NCI-H524 (cell line): ENCODE data around the gene EIF4A3.

ENCODE experiments used
- DNase-seq, 2 experiments: peaks; one replicate each; lab custom pipeline; 2025; lab: John Stamatoyannopoulos, UW

The EIF4A3 gene

DNA sequence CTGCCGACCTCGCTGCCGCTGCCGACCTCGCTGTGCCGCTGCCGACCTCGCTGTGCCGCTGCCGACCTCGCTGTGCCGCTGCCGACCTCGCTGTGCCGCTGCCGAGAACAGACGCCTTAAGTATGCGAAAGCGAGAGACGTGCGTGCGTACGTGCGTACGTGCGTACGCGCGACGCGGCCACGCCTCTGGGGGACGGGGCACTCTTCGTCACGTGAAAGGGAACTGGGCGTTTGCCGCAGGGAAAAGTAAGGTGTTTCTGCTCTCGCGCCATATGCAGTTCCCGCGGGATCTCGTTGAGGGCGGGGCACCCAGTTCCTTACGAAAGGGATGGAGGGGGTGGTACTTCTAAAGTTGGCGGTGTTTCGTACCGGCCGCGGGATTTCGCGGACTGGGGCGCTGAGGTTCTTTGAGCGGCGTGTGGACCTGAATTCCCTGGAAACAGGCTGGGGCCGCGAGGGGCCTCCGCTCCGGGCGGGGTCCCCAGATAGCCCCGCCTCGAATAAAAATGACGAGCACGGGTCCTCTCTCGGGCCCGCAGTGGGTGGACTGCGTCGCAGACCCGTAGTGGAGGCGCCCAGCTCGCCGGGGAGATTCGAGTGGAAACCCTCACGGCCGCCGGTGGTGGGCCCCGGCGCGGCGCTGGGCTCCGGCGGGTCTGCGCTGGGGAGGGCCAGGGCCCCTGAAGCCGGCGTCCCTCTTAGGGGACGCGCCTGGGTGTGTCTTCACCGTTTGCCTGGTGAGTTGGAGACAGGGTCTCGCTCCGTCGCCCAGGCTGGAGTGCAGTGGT is at the start of gene EIF4A3:
Gene EIF4A3 (minus strand): TSS at position 94 of the 788 bp plus-strand sequence. CDS start 167 bp downstream, outside the sequence.
- DNase-seq: peak; percentile 100

- no peak for DNase-seq
Observed at GRCh38 chr17:80196652-80197051, 49.7 kb upstream of the EIF4A3 start.

DNA sequence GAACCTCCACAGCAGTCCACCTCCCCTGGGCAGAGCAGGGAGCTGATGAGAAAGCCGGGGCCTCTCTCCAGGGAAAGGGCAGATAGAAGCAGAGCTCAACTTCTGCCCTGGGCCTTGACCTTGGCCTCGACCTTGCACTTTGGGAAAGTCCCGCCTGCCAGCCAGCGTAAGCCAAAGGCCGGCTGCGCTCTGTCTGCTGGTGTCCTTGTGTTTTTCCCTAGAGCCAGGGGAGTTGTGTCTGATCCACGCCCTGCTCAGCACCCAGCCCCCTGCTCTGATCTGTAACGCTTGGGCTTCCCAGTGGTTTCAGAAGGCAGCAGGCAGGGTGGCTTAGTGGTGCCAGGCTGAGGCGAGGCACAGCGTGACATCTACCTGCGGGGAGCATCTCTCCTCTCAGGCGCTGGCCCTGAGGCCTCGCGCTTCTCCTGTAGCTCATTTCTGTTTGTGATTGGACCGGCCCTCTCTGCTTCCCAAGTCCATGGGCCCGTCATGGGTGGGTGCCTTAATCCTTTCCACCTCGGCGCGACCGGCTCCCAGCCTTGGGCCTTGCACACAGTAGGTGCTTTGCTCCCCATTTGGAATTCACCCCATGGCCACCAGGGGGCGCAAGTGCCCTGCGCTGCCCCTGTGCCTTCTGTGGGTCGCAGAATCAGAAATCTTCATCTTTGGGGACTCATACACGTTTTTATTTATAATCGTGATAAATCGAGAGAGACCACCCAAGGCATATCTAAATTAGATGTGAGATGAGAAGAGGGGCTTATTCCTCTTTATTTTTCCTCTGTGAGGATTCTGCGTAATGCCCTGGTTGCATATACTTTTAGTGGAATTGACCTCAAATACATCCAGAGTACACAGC is 49.0 kb upstream of the EIF4A3 start:
- DNase-seq: peak in 1 of 2 experiments; percentile 25

DNA sequence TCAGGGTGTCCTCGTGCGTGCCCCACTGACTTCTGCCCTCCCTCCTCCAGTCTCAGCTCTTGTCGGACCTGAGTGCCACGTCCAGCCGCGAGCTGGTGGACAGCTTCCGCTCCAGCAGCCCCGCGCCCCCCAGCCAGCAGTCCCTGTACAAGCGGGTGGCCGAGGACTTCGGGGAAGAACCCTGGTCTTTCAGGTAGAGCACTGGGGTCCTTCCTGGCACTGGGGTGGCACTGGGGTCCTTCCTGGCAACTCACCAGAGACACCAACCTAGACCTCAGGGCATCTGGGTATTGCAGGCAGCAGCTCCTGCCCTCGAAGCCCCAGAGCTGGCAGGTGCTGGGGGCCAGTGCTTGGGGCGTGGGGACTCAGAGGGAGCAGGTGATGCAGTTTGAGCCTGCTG is 48.2 kb upstream of the EIF4A3 start:
- DNase-seq: no peak

GRCh38 chr17:80191865-80192661 is 45.1 kb upstream of the EIF4A3 start:
- DNase-seq: peak in 1 of 2 experiments; percentile 18

DNA sequence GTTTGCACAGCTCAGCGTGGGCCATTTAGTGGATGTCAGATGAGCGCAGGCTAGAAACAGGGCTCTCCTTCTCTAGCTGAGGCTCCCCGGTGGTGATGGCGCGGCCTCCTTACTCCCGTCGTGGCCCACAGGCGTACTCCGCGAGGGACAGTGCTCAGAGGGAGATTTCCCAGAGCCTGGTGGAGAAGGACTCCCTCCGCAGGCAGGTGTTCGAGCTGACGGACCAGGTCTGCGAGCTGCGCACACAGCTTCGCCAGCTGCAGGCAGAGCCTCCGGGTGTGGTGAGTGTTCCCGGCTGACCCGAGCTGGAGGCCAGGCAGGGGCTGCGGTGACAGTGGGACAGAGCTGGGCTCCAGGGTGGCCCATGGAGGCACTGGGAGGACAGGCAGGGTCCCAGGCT is 44.3 kb upstream of the EIF4A3 start:
- DNase-seq: no peak

DNA sequence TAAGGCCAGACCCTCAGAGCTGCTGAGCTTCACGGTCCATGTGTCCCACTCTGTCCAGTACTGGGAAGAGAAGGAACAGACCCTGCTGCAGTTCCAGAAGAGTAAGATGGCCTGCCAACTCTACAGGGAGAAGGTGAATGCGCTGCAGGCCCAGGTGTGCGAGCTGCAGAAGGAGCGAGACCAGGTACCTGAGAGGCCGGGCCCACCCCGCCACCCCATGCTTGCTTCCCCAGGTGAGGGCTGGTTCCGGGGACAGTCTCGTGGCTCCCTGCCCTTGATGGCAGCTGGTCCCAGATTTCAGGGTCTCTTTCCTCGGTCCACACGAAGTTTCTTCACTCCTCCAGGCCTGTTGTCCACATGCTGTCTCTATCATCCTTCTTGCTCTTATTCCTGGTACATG is 43.8 kb upstream of the EIF4A3 start:
- no peak for DNase-seq

GRCh38 chr17:80189611-80190010 is 42.7 kb upstream of the EIF4A3 start:
- no peak for DNase-seq

DNA sequence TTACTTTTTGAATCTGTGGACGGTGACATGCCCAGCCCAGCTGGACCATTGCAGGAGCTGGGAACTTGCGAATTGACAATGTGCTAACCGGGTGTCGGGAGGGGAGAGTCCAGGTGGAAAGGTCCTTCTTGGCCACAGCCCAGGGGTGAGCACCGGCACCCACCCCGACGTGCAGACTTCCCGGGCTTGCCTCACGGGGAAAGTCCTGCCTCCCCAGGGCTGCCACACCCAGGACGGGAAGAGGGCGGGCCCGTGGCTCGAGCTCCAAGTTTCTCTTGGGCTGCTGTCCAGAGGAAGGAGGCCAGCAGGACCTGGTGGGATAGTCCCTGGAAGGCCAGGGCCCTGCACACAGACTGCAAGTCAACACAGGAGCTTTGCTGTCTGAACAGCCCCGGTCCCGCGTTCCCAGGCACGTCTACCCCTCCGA is 40.6 kb upstream of the EIF4A3 start:
- no peak for DNase-seq

DNA sequence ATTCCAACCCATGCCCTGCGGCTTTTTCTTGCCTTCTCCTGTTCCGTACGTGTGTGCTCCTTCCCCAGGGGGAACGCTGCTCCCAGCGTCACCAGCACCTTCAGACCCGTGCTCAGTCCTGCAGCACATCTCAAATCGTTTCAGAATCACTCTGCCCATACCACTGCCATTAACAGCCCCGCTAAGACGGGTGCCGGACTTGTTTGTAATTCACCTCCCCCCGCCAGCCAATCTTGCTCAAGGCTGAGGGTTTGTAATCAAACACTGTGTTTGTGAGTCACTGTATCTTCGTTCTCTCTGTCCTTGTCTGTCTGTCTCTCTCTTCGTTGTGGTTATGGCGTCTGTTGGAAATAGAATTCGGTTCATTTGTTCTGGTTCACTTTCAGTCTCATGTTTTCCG is 40.2 kb upstream of the EIF4A3 start:
- no peak for DNase-seq

- no peak for DNase-seq
Observed at GRCh38 chr17:80185968-80186367, 39.0 kb upstream of the EIF4A3 start.

- no peak for DNase-seq
Observed at GRCh38 chr17:80184423-80184714, 37.4 kb upstream of the EIF4A3 start.

DNA sequence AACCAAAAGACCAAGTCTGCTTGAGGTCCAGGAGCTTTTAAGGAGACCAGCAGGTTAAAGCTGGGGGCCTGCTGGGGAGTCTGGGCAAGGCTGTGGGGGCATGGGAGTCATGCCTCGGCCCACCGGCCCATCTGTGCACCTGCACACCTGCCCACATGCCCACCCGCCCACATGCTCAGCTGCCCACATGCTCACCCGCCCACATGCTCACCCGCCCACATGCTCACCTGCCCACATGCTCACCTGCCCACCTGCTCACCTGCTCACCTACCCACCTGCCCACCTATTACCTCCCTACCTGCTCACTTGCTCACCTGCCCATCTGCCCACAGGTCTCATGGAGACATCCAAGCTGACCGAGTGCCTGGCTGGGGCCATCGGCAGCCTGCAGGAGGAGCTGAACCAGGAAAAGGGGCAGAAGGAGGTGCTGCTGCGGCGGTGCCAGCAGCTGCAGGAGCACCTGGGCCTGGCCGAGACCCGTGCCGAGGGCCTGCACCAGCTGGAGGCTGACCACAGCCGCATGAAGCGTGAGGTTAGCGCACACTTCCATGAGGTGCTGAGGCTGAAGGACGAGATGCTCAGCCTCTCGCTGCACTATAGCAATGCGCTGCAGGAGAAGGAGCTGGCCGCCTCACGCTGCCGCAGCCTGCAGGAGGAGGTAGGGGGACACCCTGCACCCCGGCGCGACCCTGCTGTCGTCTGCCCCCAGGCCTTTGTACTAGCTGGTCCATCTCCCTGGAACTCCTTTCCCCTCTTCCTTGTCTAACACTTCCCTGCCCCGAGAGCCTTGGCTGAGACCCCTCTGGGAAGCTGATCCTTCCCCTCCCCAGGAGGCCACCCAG is 36.9 kb upstream of the EIF4A3 start:
- no peak for DNase-seq

DNA sequence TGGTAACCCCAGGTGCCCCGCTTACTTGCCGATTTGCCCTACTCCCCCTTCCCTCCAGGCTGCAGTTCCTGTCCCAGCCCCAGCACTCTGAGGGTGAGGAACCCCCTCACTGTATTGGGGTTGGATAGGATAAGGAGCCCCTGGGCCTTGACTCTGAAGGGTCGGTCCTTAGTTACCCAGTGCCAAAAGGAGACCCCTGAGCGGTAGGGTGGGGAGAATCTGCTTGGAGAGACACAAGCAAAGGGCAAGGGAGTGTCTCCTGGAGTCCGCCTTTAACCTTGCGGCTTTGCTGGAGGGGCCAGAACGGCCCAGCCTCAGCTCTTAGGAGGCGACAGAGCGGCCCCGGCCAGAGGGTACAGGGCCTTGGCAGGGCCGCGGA is 35.9 kb upstream of the EIF4A3 start:
- DNase-seq: no peak

DNA sequence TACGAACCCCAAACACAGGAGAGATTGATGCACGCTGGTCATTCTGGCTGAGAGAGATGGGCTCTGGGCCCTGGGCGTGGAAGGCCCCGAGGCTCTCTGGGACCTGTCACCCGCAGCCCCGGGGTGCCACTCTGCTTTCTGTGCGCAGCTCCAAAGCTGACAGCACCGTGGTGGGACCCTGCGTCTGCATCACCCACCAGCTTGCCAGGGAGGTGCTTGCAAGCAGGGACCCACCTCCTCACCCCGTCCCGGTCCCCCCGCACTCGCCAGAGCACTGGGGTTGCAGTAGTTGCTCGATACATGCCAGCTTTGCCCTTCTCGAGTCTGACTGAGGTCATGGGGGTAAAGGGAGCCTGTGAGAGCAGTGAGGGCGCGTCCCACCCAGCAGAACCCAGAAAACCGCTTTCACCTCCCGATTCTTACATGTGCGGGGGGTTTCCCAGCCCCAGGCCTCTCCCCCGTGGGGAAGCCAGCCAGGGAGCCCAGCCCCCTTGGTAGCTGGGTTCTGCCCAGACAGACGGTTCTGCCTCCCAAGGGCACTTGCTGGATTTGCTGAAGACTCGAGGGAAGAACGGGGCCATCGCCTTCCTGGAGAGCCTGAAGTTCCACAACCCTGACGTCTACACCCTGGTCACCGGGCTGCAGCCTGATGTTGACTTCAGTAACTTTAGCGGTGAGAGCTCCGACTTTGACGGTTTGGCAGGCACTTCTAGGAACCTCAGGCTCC is 35.4 kb upstream of the EIF4A3 start:
- DNase-seq: no peak

- no peak for DNase-seq
Observed at GRCh38 chr17:80181431-80181830, 34.5 kb upstream of the EIF4A3 start.

DNA sequence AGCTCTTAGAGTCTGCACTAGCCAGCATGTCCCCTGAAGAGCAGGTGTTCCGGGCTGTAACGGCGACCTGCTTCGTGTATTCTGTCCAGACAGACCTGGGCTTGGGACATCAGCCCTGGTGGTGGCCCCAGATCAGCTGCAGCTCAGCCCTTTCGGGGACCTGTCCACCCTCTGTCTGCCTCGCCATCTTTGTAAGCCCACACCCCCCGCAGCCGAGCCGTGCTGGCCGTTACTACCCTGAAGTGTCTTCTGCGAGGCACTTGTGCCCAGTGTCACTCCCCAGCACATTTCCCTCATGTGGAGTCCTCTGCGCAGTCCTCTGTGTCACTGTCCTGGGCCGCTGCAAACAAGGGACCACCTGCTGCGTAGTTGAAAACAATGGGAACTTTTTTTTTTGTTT is 33.3 kb upstream of the EIF4A3 start:
- no peak for DNase-seq

DNA sequence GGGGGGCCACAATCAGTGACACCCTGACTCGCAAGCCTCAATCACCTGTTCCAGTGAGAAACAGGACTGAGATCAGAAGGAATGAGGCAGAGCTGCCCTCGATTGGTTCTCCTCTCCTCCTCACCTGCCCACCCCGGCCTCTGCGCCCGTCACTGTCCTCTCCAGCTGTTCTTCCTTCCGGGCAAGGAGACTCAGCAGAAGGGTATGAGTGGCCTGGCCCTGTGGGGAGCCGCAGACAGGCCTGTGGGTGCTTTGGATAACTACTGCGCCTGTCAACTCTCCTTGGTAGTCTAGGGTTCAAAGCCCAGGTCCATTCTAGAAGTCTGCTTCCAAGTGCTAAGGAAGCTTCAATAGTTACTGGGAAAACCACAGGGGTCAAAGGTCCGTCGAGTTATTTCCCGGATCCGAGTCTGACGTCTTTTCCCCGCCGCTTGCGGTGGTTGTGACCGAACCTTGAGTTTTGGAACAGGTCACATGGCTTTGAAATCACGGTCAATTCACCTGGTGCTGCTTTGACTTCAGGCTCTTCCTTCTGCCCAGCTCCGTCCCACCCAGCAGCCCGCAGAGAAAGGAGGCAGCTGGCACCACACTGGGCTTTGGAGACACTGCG is 31.2 kb upstream of the EIF4A3 start:
- DNase-seq: no peak

DNA sequence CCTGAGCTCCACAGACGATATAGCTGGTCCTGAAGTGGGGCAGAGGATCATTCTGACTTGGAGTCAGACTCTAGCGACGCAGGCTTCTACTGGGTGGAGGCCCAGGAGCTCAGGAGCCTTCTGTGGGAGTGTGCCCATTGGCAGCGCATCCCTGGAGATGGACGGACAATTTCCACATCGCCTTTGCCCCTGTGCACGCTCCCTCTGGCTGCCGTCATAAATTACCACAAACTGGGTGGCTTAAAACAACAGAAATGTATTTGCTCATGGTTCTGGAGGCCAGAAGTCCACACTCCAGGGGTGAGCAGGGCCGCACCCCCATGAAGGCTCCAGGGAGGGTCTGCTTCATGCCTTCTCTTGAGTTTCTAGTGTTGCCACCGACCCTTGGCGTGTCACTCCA is 29.8 kb upstream of the EIF4A3 start:
- no peak for DNase-seq

DNA sequence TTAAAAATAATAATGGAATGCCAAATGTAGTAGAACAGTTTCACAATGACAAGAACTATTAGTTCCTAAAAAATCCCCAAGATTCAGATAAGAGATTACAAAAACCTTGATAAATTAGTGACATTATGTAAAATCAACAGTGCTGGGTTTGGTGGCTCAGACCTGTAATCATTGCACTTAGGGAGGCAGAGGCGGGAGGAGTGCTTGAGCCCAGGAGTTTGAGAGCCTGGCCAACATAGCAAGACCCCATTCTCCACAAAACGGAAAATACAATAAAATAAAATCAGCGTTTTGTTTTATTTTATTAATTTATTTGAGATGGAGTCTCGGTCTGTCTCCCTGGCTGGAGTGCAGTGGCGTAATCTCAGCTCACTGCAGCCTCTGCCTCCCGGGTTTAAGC is 27.0 kb upstream of the EIF4A3 start:
- no peak for DNase-seq

GRCh38 chr17:80173126-80173525 is 26.2 kb upstream of the EIF4A3 start:
- no peak for DNase-seq
